ENCODE measurements around the gene SERPINC1.

GRCh38 chr1:173920861-173921260 is 3.7 kb upstream of the SERPINC1 start:
- TF ChIP-seq CTCF (IDR thresholded peaks at IDR 0.05) (no peak), POLR2A (IDR thresholded peaks at IDR 0.05) (no peak)

All from ovary (tissue), 3 donors.